Measurements from ENCODE around the gene EPPIN. TPM values are rescaled to one million over a fixed set of nuclear protein-coding genes. Genes with fewer than 3 reads are reported as not detected.

Gene EPPIN
- not detected in 5 replicates for total RNA-seq (2022; extraction: Qiagen RNA extraction)

DNA sequence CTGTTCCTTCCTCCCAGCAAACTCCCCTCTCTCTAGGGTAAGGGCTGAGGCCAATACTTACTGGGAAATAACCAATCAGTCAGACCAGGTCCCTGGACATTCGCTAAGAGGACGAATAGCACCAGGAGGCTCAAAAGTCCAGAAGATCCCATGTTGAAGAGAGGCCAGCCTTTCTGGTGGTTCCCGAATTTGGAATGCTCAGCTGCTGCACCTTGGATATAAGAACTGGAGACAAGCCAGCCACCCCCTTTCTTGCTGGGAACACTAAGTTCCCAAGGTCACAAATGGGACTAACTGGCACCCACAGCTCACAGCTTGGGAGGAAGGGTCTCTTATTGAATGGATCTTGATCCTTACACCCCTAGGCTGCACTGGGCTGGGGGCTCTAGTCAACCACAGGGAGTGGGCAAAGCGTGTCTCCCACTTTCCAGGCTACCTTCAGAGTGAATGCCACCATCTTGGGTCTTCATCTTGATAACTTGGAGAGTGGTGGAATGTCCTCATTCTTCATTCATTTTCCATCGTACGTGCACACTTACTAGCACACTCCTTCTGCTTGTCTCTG, at the start of gene EPPIN:
TSS of gene EPPIN (minus strand) at position 196 of the 565 bp plus-strand sequence. CDS start at position 152, 44 bp downstream.

DNA sequence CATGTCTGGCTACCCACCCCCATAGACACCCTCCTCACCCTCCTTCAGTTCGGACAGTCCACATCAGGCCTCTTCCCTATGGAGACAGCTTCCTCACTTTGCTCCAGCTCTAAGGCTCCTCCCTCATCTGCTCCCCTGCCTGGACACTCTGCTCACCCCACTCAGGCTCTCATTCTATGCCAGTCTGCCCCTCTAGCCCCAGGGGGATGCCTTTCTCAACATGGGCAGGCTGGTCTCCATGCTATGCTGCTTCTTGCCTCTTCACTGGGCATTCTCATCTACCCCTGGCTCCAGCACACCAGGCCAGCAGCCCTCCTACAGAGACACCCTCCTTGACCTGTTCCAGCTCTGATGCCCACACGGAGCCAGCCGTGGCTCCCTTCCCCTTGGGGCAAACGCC, 32.0 kb upstream of the EPPIN start, which contains the start of gene WFDC8:
TSS of gene WFDC8 (minus strand) at position 101 of the 400 bp plus-strand sequence. CDS start at position 64, 37 bp downstream.

DNA sequence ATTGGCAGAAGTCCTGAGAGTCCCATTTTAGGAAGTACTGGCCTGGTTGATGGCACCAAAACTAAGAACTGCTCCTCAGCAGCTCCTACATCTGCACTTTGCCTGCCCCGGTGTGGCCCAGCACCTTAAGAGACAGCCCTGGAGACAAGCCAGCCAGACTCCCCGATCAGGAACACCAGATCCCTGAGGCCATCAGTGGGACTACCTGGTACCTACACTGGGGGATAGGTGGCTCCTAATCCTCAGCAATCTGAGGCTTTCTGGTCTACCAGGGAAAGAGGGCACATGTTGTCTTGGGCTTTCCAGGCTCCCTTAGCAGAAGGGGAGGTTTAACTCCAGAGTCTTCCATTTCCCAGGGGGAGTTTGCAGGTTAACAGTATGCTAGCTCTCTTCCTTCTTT, 7.8 kb downstream of the EPPIN start, which contains the start of gene WFDC6:
TSS of gene WFDC6 (minus strand) at position 101 of the 400 bp plus-strand sequence. CDS start at position 26, 75 bp downstream.

DNA sequence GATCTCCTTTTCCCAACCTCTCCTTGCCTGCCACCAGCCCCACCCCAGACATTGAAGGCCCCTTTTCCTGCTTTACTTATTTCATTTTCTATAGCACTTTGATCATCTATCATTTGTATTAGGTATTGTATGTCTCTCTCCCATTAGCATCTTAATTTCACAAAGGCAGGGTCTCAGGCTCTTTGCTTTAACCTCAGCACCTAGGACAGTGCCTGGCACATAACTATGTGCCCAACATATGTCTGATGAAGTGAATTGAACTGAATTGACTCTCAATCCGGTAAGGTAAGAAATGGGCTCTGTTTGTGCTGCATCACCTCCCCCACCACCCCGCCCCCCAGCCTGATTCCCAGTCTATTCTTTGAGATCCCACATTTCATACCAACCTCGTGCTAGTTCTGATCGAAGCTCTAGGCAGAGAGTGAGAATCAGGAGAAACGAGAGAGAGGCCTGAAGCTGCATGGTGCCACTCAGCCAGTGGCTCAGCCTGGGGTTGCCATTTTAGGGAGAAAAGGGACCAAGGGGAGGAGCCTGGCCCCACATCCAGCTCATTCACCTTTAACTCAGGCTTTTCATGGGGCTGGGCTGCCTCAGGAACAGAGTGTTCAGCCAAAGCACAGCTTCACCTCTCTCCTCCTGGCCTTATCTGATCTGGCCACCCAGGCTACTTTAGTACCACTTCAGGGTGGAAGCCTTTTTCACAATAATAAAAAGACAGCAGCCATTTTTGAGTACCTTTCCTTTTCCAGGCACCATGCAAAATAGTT, 31.9 kb downstream of the EPPIN start, which contains the start of gene SPINT3:
TSS of gene SPINT3 (minus strand) at position 476 of the 767 bp plus-strand sequence. CDS start at position 462, 14 bp downstream.

Other genes with a start within 250 kb of the EPPIN start
- gene RBPJL, start 240.6 kb downstream of the EPPIN start, total RNA-seq (2022; extraction: Qiagen RNA extraction): not detected in 5 replicates
- 0.06 to 0.16 TPM (median 0.08 TPM) in 5 replicates for gene MATN4, start 239.1 kb downstream of the EPPIN start, total RNA-seq (2022; extraction: Qiagen RNA extraction)
- gene SDC4, start 199.0 kb downstream of the EPPIN start, total RNA-seq (2022; extraction: Qiagen RNA extraction): 98.7 to 125 TPM (median 105 TPM) in 5 replicates
- gene SYS1, start 184.2 kb downstream of the EPPIN start, total RNA-seq (2022; extraction: Qiagen RNA extraction): 29.7 to 33.4 TPM (median 30.1 TPM) in 5 replicates
- gene TP53TG5, start 169.1 kb downstream of the EPPIN start, total RNA-seq (2022; extraction: Qiagen RNA extraction): not detected in 5 replicates
- 22.6 to 30.1 TPM (median 25.2 TPM) in 5 replicates for gene DBNDD2, start 139.1 kb downstream of the EPPIN start, total RNA-seq (2022; extraction: Qiagen RNA extraction)
- 90.4 to 103 TPM (median 99.0 TPM) in 5 replicates for gene PIGT, start 131.3 kb downstream of the EPPIN start, total RNA-seq (2022; extraction: Qiagen RNA extraction)
- 0.35 TPM in 1 of 5 replicates, not detected in the others for gene WFDC2, start 77.6 kb downstream of the EPPIN start, total RNA-seq (2022; extraction: Qiagen RNA extraction)
- not detected in 5 replicates for gene SPINT3, start 31.8 kb downstream of the EPPIN start, total RNA-seq (2022; extraction: Qiagen RNA extraction)
- gene WFDC6, start 7.9 kb downstream of the EPPIN start, total RNA-seq (2022; extraction: Qiagen RNA extraction): not detected in 5 replicates
- not detected in 5 replicates for gene WFDC8, start 31.9 kb upstream of the EPPIN start, total RNA-seq (2022; extraction: Qiagen RNA extraction)
- gene WFDC10A, start 82.3 kb upstream of the EPPIN start, total RNA-seq (2022; extraction: Qiagen RNA extraction): not detected in 5 replicates
- gene WFDC9, start 83.9 kb upstream of the EPPIN start, total RNA-seq (2022; extraction: Qiagen RNA extraction): not detected in 5 replicates
- gene WFDC11, start 122.8 kb upstream of the EPPIN start, total RNA-seq (2022; extraction: Qiagen RNA extraction): not detected in 5 replicates
- gene WFDC13, start 154.6 kb upstream of the EPPIN start, total RNA-seq (2022; extraction: Qiagen RNA extraction): not detected in 5 replicates
- gene WFDC10B, start 157.6 kb upstream of the EPPIN start, total RNA-seq (2022; extraction: Qiagen RNA extraction): not detected in 5 replicates
- not detected in 5 replicates for gene SPINT4, start 174.9 kb upstream of the EPPIN start, total RNA-seq (2022; extraction: Qiagen RNA extraction)
- gene WFDC3, start 244.5 kb upstream of the EPPIN start, total RNA-seq (2022; extraction: Qiagen RNA extraction): not detected in 5 replicates
- gene DNTTIP1, start 244.6 kb upstream of the EPPIN start, total RNA-seq (2022; extraction: Qiagen RNA extraction): 31.5 to 37.5 TPM (median 35.1 TPM) in 5 replicates

Data from A549 treated with Hydrocortisone at 1 μM for 4 hours (cell line).